IMR-90 (cell line): ENCODE results near the gene GRIA2. TPM values are rescaled to one million over a fixed set of nuclear protein-coding genes. Genes with fewer than 3 reads are reported as not detected.
"Not testable (repeated sequence)": the region's sequence is repeated elsewhere in the genome, so short reads cannot be mapped to it uniquely, and the experiment has no call there.

Source experiments
- ATAC-seq: fragments of 200-7000 bp; cut with Tn5 transposase; 2 replicates; pipeline ENCODE4 v1.9.1; 2020; ENCODE audit warnings: low read depth, mild to moderate bottlenecking, moderate library complexity
- BruUV-seq: library from RNA; stranded (reverse); fragments of 400-500 nt; replicated peaks from 2 replicates; lab custom pipeline; 2021; lab: Mats Ljungman, UMichigan
- CTCF ChIA-PET: fragments of 300-600 bp; formaldehyde crosslinking; extraction: SDS; loops from one replicate; lab custom pipeline; 2021; ENCODE audit warnings: antibody characterized with exemption; lab: Yijun Ruan, JAX
- POLR2A ChIA-PET: fragments of 300-600 bp; sonication (Branson Sonifier 250); formaldehyde crosslinking; loops from one replicate; lab custom pipeline; 2022; ENCODE audit warnings: antibody characterized with exemption; ENCODE audit not compliant: unreplicated experiment; lab: Charles Lee
- DNase-seq: peaks from one replicate; pipeline ENCODE4 v3.0.0; 2013
- H2AFZ ChIP-seq: replicated peaks from 2 replicates; pipeline ENCODE3; 2013; ENCODE audit warnings: low read length, mild to moderate bottlenecking; ENCODE audit not compliant: poor library complexity
- H2AK5ac ChIP-seq: 2 replicates; pipeline ENCODE4 v1.6.1; 2013; ENCODE audit warnings: low read depth, low read length, inconsistent platforms
- H2AK9ac ChIP-seq: replicated peaks from 2 replicates; pipeline ENCODE3; 2013; ENCODE audit warnings: mild to moderate bottlenecking, low read depth, low read length, moderate library complexity; ENCODE audit not compliant: poor library complexity
- H2BK120ac ChIP-seq: 2 replicates; pipeline ENCODE4 v1.6.1; 2013; ENCODE audit warnings: low read depth, low read length, inconsistent platforms
- H2BK15ac ChIP-seq: 3 replicates; pipeline ENCODE4 v1.6.1; 2013; ENCODE audit warnings: low read depth, low read length, inconsistent platforms
- H2BK20ac ChIP-seq: 2 replicates; pipeline ENCODE4 v1.6.1; 2013; ENCODE audit warnings: low read depth, mild to moderate bottlenecking, inconsistent platforms, low read length, moderate library complexity
- H2BK5ac ChIP-seq: 2 replicates; pipeline ENCODE4 v1.6.1; 2013; ENCODE audit warnings: mild to moderate bottlenecking, low read depth, low read length, inconsistent platforms; ENCODE audit not compliant: poor library complexity, severe bottlenecking
- H3K14ac ChIP-seq: replicated peaks from 2 replicates; pipeline ENCODE4 v1.6.1; 2013; ENCODE audit warnings: low read depth, low read length, inconsistent platforms
- H3K18ac ChIP-seq: 2 replicates; pipeline ENCODE4 v1.6.1; 2013; ENCODE audit warnings: low read depth, low read length, control low read depth
- H3K23ac ChIP-seq: 2 replicates; pipeline ENCODE4 v1.6.1; 2013; ENCODE audit warnings: low read depth, low read length, inconsistent platforms
- H3K27ac ChIP-seq: 2 replicates; pipeline ENCODE4 v1.5.1; 2013; ENCODE audit warnings: mild to moderate bottlenecking, control low read depth, low read length; ENCODE audit not compliant: insufficient read depth
- H3K27me3 ChIP-seq: 2 replicates; pipeline ENCODE4 v1.6.1; 2013; ENCODE audit warnings: low read length; ENCODE audit not compliant: control insufficient read depth, insufficient read depth
- H3K36me3 ChIP-seq: 2 replicates; pipeline ENCODE4 v1.6.1; 2013; ENCODE audit warnings: low read length, mixed read lengths; ENCODE audit not compliant: control insufficient read depth, insufficient read depth
- H3K4ac ChIP-seq: 2 replicates; pipeline ENCODE4 v1.6.1; 2013; ENCODE audit warnings: low read depth, low read length, inconsistent platforms
- H3K4me1 ChIP-seq: 2 replicates; pipeline ENCODE4 v1.6.1; 2013; ENCODE audit warnings: low read length, mixed read lengths; ENCODE audit not compliant: control insufficient read depth, insufficient read depth
- H3K4me2 ChIP-seq: 2 replicates; pipeline ENCODE4 v1.6.1; 2013; ENCODE audit warnings: low read depth, mild to moderate bottlenecking, control low read depth, low read length, moderate library complexity
- H3K4me3 ChIP-seq: 2 replicates; pipeline ENCODE4 v1.5.1; 2013; ENCODE audit warnings: low read depth, mild to moderate bottlenecking, control low read depth, low read length, moderate library complexity; ENCODE audit not compliant: insufficient read depth
- H3K56ac ChIP-seq: 2 replicates; pipeline ENCODE4 v1.6.1; 2013; ENCODE audit warnings: low read length, inconsistent platforms; ENCODE audit not compliant: insufficient read depth; ENCODE audit errors: extremely low read depth
- H3K79me1 ChIP-seq, 2 experiments: 2 replicates each; pipeline ENCODE4 v1.6.1; 2013; ENCODE audit warnings: low read length in 2 of 2, inconsistent platforms in 1 of 2, low read depth in 1 of 2
- H3K9ac ChIP-seq: 2 replicates; pipeline ENCODE4 v1.6.1; 2013; ENCODE audit warnings: low read depth, low read length, control low read depth
- H3K9me1 ChIP-seq: 2 replicates; pipeline ENCODE4 v1.6.1; 2013; ENCODE audit warnings: low read length, inconsistent platforms; ENCODE audit not compliant: insufficient read depth
- H3K9me3 ChIP-seq: 2 replicates; pipeline ENCODE4 v1.6.1; 2013; ENCODE audit warnings: low read length; ENCODE audit not compliant: control insufficient read depth, insufficient read depth
- H4K20me1 ChIP-seq: 2 replicates; pipeline ENCODE4 v1.6.1; 2013; ENCODE audit warnings: low read length, inconsistent platforms; ENCODE audit not compliant: insufficient read depth
- H4K5ac ChIP-seq: 2 replicates; pipeline ENCODE4 v1.6.1; 2013; ENCODE audit warnings: mild to moderate bottlenecking, low read depth, low read length, control low read depth
- H4K8ac ChIP-seq, 2 experiments: 2 replicates each; pipeline ENCODE4 v1.6.1; 2013; ENCODE audit warnings: low read depth in 2 of 2, low read length in 2 of 2, control low read depth in 1 of 2, inconsistent platforms in 1 of 2
- H4K91ac ChIP-seq: 2 replicates; pipeline ENCODE4 v1.6.1; 2013; ENCODE audit warnings: low read depth, low read length, inconsistent platforms; ENCODE audit not compliant: insufficient read depth
- CEBPB ChIP-seq: IDR thresholded peaks from 2 replicates; pipeline ENCODE4 v1.6.1; 2012; ENCODE audit warnings: low read depth, low read length, improper control_type of control experiment
- CHD1 ChIP-seq: IDR thresholded peaks from 2 replicates; pipeline ENCODE4 v1.6.1; 2012; ENCODE audit warnings: low read depth, low read length, improper control_type of control experiment
- MAZ ChIP-seq: IDR thresholded peaks from 2 replicates; pipeline ENCODE4 v1.6.1; 2012; ENCODE audit warnings: low read depth, mild to moderate bottlenecking, low read length, improper control_type of control experiment, moderate library complexity, borderline replicate concordance
- RCOR1 ChIP-seq: IDR thresholded peaks from 2 replicates; pipeline ENCODE4 v1.6.1; 2012; ENCODE audit warnings: mild to moderate bottlenecking, low read length, improper control_type of control experiment; ENCODE audit not compliant: insufficient replicate concordance
- WGBS, 2 experiments: methylation state at CpG; one replicate each; pipeline versions ENCODE4 v1.1.5 to v1.1.7; 2013; ENCODE audit warnings: missing lambda C conversion rate in 2 of 2; ENCODE audit not compliant: insufficient read length in 1 of 2; ENCODE audit errors: extremely low coverage in 2 of 2; 5-methylcytosine and 5-hydroxymethylcytosine counted together
- dilution Hi-C: fragments of 300-500 bp; cut with HindIII; formaldehyde crosslinking; loops from one replicate; pipeline ENCODE4 v1.14.3; 2018; ENCODE audit warnings: low sequenced_read_pairs; ENCODE audit not compliant: unreplicated experiment
- in situ Hi-C: fragments of 300-500 bp; cut with MboI; formaldehyde crosslinking; loops from 3 replicates; pipeline ENCODE4 v1.14.3; 2019; ENCODE audit warnings: low sequenced_read_pairs, inconsistent platforms, mixed read lengths
- intact Hi-C: fragments of 100-400 bp; cut with micrococcal nuclease; formaldehyde crosslinking; loops from 2 replicates; pipeline ENCODE4 v1.10.0; 2022
- polyA plus RNA-seq, 3 experiments: library from polyadenylated mRNA; depleted of rRNA; stranded (reverse); fragments of >200 nt; gene quantifications; 2 replicates each; pipeline ENCODE4 v1.2.3, GENCODE V29; 2012; ENCODE audit warnings: low replicate concordance in 1 of 3
- total RNA-seq: library from RNA; depleted of rRNA; stranded (reverse); fragments of >200 nt; gene quantifications from 2 replicates; pipeline ENCODE4 v1.2.3, GENCODE V29; 2012

GRIA2 gene
- total and polyA plus RNA-seq, 2 of the 4 experiments (the other 2 are of a cell fraction), result not detected

DNA sequence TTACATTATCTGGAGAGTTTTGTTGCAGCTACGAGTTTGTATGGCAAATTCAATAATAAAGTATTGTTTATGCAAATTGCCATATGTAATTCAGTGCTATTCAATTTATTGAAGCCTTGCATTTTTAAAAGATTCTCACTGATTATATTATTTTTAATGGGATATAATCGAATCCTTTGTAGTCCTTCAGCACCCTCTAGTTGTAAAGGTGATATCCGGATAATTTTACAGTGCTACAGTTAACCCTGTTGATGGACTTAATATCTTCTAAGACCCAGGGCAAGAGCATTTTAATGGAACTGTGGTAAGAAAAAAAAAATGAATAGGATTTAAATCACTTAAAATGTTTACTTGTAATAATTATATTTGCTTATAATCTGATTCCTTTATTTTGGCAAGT lies 48.5 kb upstream of the GRIA2 start (continued):
- TF ChIP-seq MAZ (no peak), CEBPB (no peak), CHD1 (no peak), RCOR1 (no peak)

GRCh38 chr4:157180268-157180667 lies 40.3 kb upstream of the GRIA2 start:
- in situ Hi-C loops, DNase-seq, H3K4me3 ChIP-seq, H3K9me3 ChIP-seq, H4K20me1 ChIP-seq, H3K4ac ChIP-seq, H3K36me3 ChIP-seq, H2BK120ac ChIP-seq, H4K8ac ChIP-seq, POLR2A ChIA-PET, BruUV-seq, H3K27me3 ChIP-seq, CTCF ChIA-PET, H3K18ac ChIP-seq, H2BK5ac ChIP-seq, H2BK20ac ChIP-seq, dilution Hi-C loops, H3K4me1 ChIP-seq, H2AFZ ChIP-seq, H3K9ac ChIP-seq, H3K4me2 ChIP-seq, H3K14ac ChIP-seq, ATAC-seq, H3K9me1 ChIP-seq, H3K56ac ChIP-seq, H3K79me1 ChIP-seq, H3K27ac ChIP-seq, intact Hi-C loops, H2AK9ac ChIP-seq, H2BK15ac ChIP-seq, H4K91ac ChIP-seq, H4K5ac ChIP-seq, H2AK5ac ChIP-seq, H3K23ac ChIP-seq: not testable (repeated sequence)
- WGBS, 2 experiments, result no CpG with 5 or more reads among the region's 14 CpGs
